GM18870 (cell line): Measurements from ENCODE around the gene SUZ12.
"Not testable (repeated sequence)": the region's sequence is repeated elsewhere in the genome, so short reads cannot be mapped to it uniquely, and the experiment has no call there.

Experiments used
- ATAC-seq: cut with Tn5 transposase; IDR thresholded peaks from one replicate; pipeline ENCODE4 v1.9.1; 2021; ENCODE audit warnings: moderate library complexity; ENCODE audit not compliant: unreplicated experiment

The SUZ12 gene

DNA sequence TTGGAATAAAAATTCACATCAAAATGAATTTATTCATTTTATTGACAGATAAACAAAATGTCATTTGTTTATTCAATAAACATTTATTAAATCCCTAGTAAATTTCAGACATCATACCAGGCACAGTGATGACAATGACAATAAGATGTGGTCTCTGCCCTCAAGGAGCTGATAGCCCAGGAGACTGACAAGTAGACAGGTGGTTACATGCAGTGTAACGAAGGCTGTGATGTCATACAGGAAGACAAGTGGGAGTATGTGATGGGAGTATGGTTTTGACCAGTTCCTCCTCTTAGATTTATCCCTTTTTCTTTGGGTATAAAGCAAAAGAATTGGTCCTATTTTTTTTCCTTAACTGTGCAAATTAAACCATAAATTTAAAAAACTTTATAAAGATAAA, 97.0 kb downstream of the SUZ12 start:
- ATAC-seq = not testable (repeated sequence)

DNA sequence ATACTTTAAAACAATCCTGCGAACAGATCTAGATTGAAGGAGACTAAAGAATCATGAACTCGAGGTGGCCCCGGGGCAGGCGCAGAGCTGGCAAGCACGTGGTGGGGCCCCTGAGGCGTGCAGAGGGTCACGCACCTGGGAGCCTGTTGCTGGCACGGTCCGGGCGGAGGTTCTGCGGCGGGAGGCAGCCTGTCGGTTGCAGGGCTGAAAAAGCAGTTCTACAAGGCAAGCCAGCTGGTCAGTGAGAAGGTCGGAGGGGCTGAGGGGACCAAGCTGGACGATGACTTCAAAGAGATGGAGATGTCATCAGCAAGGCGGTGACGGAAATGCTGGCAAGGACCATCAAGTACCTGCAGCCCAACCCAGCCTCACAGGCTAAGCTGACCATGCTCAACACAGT, 103.4 kb downstream of the SUZ12 start:
- not testable (repeated sequence) for ATAC-seq

- ATAC-seq = not testable (repeated sequence)
Observed at GRCh38 chr17:32041306-32041875, 104.6 kb downstream of the SUZ12 start.

- not testable (repeated sequence) for ATAC-seq
Observed at GRCh38 chr17:32042266-32042665, 105.5 kb downstream of the SUZ12 start.

- ATAC-seq = not testable (repeated sequence)
Observed at GRCh38 chr17:32045611-32046010, 108.8 kb downstream of the SUZ12 start.

DNA sequence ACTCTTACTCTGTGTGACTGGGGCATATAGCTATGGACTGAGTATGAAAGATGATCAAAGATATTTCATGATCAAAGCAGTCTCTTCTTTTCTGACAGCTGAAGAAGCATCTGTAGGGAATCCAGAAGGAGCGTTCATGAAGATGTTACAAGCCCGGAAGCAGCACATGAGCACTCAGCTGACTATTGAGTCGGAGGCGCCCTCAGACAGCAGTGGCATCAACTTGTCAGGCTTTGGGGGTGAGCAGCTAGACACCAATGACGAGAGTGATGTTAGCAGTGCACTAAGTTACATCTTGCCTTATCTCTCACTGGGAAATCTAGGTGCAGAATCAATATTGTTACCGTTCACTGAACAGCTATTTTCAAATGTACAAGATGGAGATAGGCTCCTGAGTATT, 110.9 kb downstream of the SUZ12 start:
- ATAC-seq = not testable (repeated sequence)
